SH-SY5Y (cell line): ENCODE results near the gene PFN1.

Experiments
- GATA2 ChIP-seq: IDR thresholded peaks from 2 replicates; pipeline ENCODE4 v1.6.1; 2011; ENCODE audit warnings: mild to moderate bottlenecking, low read depth, low read length
- GATA3 ChIP-seq: IDR thresholded peaks from 2 replicates; pipeline ENCODE4 v1.6.1; 2011; ENCODE audit warnings: low read depth, mild to moderate bottlenecking, low read length, moderate library complexity

The PFN1 gene

DNA sequence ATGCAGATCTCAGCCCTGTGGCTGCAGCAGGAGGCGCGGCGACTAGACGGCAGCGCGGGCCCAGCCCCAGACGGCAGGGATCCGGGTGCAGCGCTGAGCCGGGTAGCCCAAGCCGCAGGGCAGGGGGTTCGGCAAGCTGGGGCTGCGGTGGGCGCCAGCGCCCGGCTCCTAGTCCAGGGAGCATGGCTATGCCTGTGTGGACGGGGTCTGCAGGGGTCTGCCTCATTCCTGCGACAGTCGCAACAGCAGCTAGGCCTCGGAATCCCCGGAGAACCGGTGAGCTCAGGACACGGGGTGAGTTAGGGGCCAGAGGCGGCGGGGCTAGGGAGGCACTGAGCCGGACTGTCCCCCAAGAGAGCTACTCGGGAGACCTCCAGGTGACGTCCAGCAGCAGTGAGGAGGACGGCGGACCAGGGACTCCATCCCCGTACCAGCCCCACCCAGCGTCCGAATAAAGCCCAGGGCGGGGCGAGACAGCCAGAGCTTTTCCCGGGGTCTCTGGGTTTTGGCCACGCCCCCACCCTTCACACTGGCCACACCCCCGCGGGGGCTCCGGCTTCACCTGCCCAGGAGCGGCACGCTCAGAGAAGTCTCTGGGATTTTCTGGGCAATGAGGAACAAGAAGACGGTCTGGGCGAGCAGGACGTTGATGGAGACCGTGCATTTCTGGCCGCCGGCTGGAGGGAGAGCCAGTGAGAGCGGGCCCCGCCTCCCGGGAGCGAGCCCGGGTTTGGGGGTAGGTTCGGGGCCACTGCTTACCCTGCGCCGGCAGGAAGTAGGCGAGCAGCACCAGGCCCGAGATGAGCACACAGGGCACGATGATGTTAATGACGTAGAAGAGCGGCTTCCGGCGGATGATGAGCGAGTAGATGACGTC is 47.9 kb downstream of the PFN1 start:
- TF ChIP-seq GATA2 (no peak), GATA3 (no peak)

- no peak for TF ChIP-seq GATA3
- no peak for TF ChIP-seq GATA2
Observed at GRCh38 chr17:4899341-4900230, 48.7 kb downstream of the PFN1 start, which contains the start of gene C17orf107. TSS of gene C17orf107 (plus strand) at chr17:4899536. CDS start at chr17:4899763, 227 bp downstream.

DNA sequence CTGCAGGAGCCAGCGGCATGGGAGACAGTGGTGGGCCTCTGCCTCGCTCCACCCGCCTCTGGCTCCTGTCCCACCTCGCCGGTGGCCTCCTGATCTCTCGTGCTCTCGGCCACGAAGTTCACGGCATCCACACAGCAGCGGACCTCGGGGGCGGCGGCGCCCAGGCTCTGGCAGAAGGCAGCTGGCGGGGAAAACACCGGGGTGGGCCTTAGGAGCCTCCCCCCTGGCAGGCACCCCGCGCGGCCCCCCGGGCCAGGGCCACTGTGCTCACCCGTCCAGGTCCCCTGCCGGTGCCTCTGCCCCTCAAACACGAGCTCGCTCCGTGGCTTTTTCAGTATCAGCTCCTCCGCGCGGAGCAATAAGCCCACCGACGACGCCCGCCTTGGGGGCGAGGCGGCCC is 49.4 kb downstream of the PFN1 start:
- no peak for TF ChIP-seq GATA3
- TF ChIP-seq GATA2: no peak

GRCh38 chr17:4898351-4898750 is 50.0 kb downstream of the PFN1 start:
- TF ChIP-seq GATA3 (no peak), GATA2 (no peak)

DNA sequence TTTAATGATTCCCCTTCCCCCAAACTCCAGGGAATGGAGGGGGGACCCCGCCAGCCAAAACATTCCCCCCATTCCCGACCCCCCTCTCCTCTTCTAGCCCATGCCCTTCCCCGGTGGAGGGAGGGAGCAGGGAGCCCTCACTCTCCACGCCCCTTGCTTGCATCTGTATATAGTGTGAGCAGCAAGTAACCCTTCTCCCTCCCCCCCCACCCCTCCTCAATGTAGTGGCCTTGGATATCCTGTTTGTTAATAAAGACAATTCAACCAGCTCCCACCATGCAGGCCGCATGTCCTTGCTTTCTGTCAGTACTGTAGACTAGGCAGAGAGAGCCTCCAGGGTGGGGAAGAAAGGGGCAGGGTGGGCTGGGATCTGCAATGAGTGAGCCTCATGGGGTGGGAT is 50.5 kb downstream of the PFN1 start:
- TF ChIP-seq GATA3: no peak
- no peak for TF ChIP-seq GATA2

DNA sequence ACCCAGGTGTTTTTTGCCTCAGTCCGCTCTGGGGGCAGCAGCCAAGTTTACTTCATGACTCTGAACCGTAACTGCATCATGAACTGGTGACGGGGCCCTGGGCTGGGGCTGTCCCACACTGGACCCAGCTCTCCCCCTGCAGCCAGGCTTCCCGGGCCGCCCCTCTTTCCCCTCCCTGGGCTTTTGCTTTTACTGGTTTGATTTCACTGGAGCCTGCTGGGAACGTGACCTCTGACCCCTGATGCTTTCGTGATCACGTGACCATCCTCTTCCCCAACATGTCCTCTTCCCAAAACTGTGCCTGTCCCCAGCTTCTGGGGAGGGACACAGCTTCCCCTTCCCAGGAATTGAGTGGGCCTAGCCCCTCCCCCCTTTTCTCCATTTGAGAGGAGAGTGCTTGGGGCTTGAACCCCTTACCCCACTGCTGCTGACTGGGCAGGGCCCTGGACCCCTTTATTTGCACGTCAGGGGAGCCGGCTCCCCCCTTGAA is 51.1 kb downstream of the PFN1 start:
- no peak for TF ChIP-seq GATA3
- TF ChIP-seq GATA2: no peak

DNA sequence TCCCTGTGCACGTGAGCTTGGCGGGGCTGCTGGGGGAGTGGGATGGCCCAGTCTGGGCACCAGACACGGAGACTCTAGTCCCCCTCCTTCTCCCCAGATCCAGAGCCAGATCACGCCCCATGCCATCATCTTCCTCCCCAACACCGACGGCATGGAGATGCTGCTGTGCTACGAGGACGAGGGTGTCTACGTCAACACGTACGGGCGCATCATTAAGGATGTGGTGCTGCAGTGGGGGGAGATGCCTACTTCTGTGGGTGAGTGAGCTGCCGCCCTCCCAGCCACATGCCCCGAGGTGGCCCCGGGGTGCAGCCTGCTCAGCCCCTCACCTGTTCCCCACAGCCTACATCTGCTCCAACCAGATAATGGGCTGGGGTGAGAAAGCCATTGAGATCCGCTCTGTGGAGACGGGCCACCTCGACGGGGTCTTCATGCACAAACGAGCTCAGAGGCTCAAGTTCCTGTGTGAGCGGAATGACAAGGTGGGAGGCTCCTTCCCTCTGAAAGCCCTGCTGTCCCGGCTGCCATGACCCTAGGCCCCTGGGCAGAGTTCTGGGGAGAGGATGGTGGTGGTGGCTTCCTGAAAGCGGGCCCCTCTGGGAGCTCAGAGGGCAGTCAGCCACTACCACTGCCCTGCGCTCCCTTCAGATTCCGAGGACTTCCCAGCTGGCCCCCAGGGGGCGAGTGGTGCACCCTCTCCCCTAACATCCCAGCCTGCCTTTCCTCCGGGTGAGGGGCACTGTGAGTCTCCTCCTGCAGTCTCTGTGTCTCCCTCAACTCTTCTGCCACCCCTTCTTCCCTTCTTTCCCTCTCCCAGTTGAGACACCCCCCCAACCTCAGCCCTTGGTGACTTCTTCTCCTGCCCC is 51.8 kb downstream of the PFN1 start:
- no peak for TF ChIP-seq GATA3
- TF ChIP-seq GATA2: no peak

DNA sequence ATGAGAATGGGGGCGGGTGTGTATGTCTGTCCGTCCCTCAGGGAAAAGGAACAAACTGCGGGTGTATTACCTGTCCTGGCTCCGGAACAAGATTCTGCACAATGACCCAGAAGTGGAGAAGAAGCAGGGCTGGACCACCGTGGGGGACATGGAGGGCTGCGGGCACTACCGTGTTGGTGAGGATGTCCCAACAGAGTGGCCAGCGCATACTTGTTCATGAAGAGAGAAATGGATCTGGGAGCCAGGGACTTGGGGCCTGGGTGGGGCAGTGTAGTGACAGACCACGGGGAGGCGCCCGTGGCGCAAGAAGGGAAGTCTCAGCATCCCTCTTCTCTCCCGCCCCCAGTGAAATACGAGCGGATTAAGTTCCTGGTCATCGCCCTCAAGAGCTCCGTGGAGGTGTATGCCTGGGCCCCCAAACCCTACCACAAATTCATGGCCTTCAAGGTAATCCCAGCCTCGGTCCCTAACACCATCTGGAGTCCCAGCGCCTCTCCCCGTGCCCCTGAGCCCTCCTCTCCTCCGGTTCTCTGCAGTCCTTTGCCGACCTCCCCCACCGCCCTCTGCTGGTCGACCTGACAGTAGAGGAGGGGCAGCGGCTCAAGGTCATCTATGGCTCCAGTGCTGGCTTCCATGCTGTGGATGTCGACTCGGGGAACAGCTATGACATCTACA is 52.5 kb downstream of the PFN1 start:
- TF ChIP-seq GATA3 (no peak), GATA2 (no peak)
